ENCODE data around the gene YPEL2.

Gene YPEL2

DNA sequence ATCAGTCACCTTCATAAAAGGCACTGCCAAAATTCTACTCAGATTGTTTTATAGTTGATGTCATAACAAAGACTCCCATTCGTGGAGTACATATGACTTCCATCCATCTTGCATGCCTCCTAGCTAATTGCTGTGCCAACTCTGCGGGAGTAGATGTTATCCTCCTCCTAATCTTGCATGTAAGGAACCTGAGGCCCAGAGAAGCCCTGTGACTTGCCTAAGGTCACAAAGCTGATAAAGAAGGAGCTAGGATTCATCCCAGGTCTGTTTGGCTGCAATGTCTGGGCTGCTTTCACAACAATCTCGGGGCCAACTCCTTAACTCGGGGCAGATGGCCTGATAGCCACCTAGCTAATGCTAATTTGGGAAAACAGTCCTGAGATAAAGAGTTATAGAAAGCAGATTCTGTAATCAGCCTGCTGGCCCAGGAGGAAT, 87.3 kb downstream of the YPEL2 start:
- TF ChIP-seq, protein P1, sequence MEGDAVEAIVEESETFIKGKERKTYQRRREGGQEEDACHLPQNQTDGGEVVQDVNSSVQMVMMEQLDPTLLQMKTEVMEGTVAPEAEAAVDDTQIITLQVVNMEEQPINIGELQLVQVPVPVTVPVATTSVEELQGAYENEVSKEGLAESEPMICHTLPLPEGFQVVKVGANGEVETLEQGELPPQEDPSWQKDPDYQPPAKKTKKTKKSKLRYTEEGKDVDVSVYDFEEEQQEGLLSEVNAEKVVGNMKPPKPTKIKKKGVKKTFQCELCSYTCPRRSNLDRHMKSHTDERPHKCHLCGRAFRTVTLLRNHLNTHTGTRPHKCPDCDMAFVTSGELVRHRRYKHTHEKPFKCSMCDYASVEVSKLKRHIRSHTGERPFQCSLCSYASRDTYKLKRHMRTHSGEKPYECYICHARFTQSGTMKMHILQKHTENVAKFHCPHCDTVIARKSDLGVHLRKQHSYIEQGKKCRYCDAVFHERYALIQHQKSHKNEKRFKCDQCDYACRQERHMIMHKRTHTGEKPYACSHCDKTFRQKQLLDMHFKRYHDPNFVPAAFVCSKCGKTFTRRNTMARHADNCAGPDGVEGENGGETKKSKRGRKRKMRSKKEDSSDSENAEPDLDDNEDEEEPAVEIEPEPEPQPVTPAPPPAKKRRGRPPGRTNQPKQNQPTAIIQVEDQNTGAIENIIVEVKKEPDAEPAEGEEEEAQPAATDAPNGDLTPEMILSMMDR (conservative IDR thresholded peaks at IDR 0.05; ENCODE audit: low read length), result no peak
- H3K4me3 ChIP-seq (ENCODE audit: low read length), result no peak overlapping the region
- DNase-seq (ENCODE audit: low read depth), result peak; percentile 32

DNA sequence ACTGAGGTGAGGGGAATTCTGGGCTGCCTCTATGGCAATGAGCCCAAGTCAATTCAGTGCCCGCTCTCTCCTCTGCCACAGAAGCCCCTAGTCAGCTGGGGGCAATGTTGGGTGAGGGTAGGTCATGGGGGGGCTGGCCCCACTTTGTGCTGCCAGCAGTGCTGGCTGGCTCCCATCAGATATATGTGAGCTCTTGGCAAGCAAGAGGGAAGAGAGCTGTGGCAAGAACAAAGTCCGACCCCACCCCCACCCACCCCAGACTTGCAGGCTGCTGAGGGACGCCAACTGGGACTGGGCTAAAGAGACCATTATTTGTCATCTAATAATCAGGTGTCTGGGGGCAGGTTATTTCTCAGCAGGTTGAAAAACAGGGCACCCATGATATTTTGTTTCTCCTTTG, 89.4 kb downstream of the YPEL2 start:
- TF ChIP-seq, protein P1 (conservative IDR thresholded peaks at IDR 0.05; ENCODE audit: low read length), result no peak
- no peak overlapping the region for H3K4me3 ChIP-seq (ENCODE audit: low read length)
- DNase-seq (ENCODE audit: low read depth), result no peak

DNA sequence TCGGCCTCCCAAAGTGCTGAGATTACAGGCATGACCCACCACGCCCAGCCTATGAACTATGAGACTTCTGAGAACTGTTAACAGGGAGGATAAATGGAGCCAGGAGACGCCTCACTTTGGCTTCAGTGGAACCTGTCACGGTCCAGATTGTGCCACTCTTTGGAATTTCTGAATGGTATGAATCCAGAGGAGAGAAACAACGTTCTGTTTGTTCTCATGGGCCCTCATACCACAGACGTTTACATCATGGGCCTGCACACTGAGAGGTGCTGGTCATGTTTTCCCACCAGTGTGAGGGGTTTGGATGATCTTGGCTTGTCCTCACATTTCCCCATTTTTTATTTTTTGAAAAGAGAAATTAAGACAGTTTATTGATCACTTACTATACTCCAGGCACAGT, 90.3 kb downstream of the YPEL2 start:
- TF ChIP-seq, protein P1 (conservative IDR thresholded peaks at IDR 0.05; ENCODE audit: low read length), result no peak
- no peak overlapping the region for H3K4me3 ChIP-seq (ENCODE audit: low read length)
- no peak for DNase-seq (ENCODE audit: low read depth)

DNA sequence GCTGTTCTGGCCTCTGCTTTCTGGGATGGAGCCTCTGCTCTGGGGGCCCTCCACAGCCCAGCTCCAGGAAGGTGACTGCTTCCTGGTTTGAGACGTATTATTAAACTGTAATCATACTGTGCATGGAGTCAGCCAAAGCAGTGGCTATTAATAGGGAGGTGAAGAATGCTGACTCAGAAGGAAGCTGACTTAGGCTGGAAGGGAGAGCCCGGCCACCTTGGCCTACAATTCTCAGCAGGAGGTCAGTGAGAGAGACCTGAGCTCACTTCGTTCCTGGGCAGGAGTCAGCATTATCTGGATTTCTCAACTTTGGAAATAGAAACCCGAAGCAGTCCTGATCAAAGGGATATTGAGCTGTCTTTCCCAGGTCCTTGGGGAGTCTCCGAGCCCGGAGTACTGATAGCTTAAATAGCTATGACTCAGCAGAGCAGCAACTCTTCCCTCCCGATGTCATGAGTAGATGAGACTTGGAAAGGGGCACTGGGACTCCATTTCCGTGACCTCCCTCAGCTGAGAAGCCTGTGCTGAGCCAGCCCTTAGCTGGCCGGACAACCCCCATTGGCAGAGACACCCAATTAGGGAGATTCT, 91.8 kb downstream of the YPEL2 start:
- DNase-seq (ENCODE audit: low read depth), result peak; percentile 72
- TF ChIP-seq, protein P1 (conservative IDR thresholded peaks at IDR 0.05; ENCODE audit: low read length), result no peak
- H3K4me3 ChIP-seq (ENCODE audit: low read length), result no peak overlapping the region

DNA sequence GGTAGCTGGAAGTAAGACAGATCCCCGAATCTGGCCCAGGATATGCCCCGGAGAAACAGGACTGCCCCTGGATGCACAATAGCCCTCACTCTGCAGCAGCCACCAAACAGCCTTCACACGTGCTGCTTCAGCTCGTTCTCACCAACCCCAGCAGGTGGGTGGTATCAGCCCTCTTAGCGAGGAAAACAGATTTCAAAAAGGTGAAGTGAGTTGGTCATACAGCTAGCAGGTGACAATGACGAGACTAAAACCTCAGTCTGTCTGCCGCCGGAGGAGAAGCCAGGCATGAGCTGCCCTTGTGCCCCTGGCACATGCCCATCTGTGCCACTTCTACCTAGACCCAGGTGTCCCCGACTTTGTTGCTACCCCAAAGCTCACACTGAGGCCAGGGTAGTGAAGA, 92.4 kb downstream of the YPEL2 start:
- DNase-seq (ENCODE audit: low read depth), result no peak
- no peak overlapping the region for H3K4me3 ChIP-seq (ENCODE audit: low read length)
- TF ChIP-seq, protein P1 (conservative IDR thresholded peaks at IDR 0.05; ENCODE audit: low read length), result no peak

DNA sequence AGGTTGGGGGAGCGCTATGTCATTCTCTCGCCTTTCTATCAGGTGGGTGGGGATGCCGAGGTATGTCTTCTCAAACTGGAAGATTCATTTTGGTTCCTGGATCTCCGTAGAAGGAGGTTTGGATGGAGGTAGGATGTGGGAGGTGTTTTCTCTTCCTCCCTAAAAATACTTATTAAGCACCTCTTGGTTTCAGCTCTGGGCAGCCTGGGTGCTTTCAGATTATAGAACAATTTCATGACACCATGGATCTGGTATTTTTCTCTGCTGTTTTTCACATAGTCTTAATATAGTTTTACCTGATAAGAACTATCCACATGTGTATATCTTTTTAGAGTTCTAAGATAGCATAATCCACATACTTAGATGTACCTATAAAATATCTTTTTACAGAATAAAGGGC, 92.9 kb downstream of the YPEL2 start:
- TF ChIP-seq, protein P1 (conservative IDR thresholded peaks at IDR 0.05; ENCODE audit: low read length), result no peak
- DNase-seq (ENCODE audit: low read depth), result no peak
- H3K4me3 ChIP-seq (ENCODE audit: low read length), result no peak overlapping the region

DNA sequence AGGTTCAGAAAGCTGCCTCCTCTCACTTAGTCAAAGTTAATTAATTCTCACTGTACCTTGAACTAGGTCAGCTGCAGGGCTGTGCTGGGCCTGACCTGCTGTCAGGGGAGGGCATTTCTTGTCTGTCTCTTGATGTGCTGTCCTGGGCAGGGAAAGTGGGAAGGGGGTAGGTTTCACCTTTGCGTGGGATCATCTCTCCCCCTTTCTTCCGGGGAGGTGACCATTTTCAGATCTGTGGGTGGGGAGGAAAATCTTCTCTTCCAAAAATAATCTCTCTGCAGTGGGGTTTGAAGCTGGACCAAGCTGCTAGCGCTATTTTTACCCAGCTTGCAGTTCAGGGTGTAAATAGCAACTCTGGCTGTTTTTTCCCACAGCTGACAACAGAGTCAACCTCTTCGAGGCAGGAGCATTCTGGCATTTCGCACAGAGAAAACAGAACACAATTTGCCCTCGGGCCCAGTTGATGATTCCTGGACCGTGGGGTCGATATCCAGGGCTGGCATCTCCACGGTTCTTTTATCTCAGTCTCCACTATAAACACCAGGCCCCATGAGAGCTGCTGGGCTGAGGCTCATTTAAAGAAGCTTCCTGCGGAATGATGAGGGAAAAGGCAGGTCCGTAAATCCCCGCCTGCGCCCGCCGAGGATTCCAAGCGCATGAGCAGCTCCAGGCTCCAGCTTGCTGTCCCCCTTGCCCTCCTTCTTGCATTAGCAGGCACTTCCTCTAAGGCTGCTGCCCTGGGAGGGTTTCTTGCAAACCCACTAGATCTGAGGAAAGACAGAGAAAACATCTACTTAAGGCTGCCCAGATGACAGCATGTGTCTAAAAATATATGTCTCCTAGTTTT, 93.9 kb downstream of the YPEL2 start:
- no peak overlapping the region for H3K4me3 ChIP-seq (ENCODE audit: low read length)
- TF ChIP-seq, protein P1 (conservative IDR thresholded peaks at IDR 0.05; ENCODE audit: low read length), result no peak
- peak; percentile 82 for DNase-seq (ENCODE audit: low read depth)

All from AG10803 (cell line).